GM18867 (cell line): ENCODE results near the gene PPP2R5E.
"Not testable (repeated sequence)": the region's sequence is repeated elsewhere in the genome, so short reads cannot be mapped to it uniquely, and the experiment has no call there.

Source experiments
- ATAC-seq: cut with Tn5 transposase; IDR thresholded peaks from one replicate; pipeline ENCODE4 v1.9.1; 2021; ENCODE audit warnings: mild to moderate bottlenecking, moderate library complexity; ENCODE audit not compliant: unreplicated experiment

PPP2R5E gene

DNA sequence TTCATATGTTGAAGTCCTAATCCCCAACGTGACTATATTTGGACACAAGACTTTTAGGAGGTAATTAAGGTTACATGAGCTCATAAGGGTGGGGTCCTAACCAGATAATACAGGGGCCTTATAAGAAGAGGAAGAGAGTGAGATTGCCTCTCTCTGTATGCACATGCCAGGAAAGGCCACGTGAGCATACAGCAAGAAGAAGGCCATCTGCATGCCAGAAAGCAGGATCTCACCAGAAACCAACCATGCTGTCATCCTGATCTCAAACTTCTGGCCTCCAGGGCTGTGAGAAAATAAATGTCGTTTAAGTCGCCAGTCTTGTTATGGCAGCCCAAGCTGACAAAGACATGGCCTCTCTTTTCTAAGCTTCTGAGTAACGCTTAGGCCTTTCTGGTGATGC lies 155.5 kb downstream of the PPP2R5E start:
- no peak for ATAC-seq

DNA sequence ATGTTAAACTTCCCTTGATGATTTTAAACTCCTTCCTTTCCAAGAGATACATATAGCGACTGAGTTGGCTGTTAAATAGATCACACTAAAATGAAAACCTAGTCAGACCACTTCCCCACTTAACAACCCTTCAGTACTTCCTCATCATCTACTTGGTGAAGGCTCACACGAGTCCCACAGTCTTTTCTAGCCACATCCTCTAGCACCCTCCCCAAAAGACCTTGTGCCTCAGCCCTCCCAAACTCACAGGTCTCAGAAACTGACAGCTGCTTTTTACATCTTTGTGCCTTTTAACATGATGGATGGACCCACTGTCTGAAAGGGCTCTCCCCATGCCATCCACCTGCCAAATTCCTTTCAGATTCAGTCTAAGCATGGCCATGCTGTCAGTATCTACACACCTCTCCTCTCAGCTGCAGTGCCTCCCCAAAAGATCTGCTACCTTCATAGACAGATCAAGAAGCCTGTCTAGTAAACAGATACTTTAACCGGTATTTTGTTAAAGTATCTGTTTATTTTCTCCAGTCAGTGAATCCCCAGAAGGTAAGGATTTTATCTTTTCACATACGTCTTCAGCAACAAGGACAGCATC lies 159.3 kb downstream of the PPP2R5E start:
- peak; percentile 97 for ATAC-seq

DNA sequence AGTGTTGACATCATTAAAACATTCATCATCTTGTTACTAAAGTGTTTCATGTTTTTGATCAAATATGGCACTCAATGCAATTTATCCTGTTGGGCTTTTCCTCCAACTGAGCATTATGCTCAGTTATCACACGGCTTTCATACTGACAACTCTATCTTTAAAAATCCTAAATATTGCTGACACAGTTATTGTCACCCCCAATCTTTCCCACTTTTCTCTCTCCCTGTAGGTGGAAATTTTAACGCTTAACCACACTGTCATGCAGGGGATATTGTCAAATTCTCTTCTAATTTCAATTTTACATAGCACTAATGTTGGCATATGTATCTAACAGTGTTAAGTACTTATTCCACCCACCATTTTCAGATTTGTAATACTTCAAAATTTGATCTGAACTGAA lies 164.7 kb downstream of the PPP2R5E start:
- no peak for ATAC-seq

DNA sequence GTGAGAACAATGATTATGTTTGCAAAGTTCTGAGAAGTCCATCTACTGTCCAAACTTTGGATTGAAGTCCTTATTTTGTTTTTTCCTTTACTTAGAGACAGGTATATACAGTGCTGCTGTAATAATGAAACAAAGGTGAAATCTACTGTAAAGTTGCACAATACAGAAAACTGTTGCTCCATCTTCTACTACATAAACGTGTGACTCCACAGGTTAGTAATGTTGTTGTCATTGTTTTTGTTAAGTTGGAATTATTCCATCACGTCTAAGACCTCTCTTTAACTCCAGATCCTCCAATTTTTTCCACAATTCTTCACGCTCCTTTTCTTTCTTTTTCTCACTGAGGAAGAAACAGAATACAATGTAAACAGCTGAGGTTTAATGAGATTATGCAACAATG lies 167.4 kb downstream of the PPP2R5E start:
- no peak for ATAC-seq

DNA sequence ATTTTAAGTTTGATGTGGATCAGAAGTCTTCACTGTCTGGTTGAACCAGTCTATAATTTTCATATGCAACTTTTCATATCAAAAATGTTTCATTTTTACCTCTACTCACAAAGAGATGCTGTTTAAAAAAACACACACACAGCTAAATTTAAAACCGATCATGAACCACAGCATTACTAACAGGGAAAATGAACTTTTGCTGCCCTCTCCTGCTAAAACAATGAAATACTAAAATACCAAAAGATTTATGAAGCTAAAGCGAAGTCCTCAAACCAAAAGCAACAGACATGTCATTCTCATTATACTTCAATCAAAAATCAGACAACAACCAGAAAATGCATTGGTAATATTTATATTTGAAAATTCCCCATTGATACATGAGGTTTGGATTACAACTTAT lies 171.6 kb downstream of the PPP2R5E start:
- ATAC-seq = not testable (repeated sequence)

DNA sequence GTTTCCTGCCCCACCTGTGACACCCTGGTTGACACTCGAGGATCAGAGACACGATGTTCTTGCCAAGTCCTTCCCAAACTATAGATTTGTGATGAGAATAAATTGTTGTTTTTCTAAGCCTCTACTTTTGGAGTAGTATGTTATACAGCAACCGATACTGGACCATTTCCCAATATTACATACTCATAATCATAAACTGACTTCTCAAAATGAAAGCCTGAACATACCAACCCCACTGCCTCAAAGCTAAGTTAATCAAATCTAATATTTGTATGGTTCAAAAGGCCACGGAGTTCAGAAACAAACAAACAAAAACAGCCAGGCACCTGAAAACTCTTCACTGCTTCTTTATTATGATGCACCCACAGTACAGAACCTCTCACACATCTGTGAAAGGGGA lies 172.1 kb downstream of the PPP2R5E start:
- ATAC-seq = no peak

DNA sequence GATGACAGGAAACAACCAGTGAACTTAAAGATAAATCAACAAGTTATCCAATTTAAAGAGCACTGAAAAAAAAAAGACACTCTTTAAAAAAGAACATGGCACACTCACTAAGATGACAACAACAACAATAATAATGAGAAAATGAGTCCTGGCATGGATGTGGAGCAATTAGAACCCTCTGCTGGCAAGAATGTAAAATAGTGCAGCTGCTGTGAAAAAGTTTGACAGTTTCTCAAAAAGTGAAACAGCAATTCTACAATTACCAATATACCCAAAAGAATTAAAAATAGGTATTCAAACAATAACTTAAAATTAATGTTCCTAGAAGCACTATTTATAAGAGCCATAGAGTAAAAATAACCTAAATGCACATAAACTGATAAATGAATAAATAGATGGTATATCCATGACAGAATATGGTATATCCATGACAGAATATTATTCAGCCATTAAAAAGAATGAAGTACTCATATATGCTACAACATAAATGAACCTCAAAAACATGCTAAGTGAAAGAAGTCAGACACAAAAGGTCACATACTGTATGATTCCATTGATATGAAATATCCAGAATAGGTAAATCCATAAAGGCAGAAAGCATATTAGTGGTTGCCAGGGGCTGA lies 175.3 kb downstream of the PPP2R5E start:
- ATAC-seq = no peak

DNA sequence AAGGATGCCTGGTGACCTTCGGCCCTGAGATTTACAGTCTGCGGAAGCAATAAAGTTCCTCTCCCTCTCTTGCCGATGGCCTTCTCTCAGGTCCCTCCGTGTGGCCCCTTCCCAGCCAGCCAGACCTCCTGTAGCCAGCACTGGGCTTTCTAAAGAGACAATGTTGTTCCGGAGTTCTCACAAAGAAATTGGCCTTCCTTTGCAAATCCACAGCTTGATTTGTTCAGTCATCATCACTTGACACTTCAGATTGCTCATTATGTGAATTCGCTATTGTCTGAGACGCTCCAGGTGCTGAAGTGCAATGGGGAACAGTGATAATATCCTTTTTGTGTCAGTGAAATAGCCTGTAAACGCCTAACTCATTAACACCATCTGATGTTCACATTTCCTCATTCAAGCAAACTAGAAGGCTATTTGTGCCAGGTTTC lies 180.8 kb downstream of the PPP2R5E start:
- ATAC-seq = no peak

DNA sequence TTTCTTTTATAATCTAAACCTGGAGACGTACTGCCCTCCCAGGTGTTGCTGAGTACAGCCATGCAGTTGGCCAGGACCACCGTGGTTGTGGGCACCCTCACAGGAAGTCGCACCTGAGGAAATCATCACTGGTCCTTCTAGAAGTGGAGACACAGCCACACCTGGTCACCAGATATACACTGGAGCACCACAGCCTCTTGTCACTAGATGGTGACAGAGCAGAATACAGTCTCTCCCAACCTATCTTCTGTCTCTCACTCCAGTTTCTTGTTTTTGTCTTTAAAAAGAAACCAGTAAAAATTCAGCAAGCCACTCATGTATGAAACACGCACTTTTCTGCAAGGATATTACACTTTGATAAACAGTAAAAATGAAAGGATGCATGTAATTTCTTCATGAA lies 181.4 kb downstream of the PPP2R5E start:
- ATAC-seq = no peak

DNA sequence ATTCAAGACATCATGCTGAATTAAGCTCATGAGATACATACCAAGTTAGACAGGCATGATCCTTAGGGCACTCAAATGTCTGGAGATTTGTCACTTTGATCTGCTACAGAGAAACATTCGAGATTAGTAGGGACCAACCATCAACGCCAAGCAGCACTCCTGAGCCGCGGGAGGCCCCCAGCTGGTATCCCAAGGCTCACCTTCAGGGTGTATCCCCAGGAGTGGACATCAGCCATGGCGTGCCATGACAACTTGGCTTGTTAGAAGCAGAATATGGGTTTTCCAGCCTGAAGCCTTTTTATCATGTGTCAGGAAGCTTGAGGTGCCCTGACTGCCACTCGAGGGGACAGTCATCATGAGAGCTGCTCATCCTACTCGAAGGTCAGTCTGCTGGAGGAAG lies 185.3 kb downstream of the PPP2R5E start:
- no peak for ATAC-seq

DNA sequence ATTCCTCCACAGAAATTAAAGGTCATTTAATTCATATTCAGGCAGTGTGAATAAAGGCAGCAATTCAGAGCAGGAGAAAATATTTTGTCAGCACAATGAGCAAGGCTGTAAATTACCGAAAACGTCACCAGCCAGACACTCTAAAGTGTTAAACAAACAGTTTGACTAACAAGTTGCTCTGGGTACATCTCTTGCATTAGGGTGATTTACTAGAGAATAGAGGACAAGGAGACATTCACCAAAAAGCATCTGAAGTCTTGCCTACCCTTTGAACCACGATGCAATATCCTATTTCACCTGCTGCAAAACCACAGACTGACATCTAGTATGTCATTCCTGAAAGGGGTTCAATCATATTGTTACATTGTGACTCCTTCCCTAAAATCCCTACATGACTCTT lies 197.4 kb downstream of the PPP2R5E start:
- no peak for ATAC-seq

DNA sequence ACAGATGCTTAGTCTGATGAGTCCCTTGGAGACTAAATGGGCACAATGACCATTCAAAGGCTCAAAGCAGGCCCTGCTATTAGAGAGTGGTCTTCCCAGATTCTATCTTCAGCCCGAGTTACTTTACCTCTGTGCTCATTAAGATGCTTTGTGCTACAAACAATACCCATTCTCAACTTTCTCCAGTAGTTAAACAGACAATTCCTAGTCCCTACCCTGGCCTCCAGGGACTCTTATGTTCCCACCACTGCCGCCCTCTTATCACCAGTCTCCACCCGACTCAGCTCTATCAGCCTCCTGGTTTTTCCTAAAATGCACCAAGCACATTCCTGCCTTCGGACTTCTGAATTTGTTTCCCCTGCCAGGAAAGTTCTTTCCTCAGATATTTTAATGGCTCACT lies 198.8 kb downstream of the PPP2R5E start:
- ATAC-seq = no peak

DNA sequence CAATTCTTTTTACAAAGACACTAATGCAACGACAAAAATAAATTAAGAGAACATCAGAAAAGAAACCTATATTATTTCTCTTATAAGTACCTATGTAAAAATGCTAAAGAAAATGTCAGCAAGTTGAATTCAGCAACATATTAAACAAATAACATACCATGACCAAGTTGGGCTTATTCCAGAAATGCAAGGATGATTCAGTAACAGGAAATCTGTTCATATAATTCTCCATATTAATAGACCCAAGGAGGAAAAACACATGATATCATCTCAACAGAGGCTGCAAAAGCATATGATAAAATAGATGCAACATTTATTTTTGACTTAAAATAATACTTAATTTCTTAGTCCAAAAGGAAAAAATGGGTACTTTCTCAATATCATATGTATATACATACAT lies 199.3 kb downstream of the PPP2R5E start:
- no peak for ATAC-seq

DNA sequence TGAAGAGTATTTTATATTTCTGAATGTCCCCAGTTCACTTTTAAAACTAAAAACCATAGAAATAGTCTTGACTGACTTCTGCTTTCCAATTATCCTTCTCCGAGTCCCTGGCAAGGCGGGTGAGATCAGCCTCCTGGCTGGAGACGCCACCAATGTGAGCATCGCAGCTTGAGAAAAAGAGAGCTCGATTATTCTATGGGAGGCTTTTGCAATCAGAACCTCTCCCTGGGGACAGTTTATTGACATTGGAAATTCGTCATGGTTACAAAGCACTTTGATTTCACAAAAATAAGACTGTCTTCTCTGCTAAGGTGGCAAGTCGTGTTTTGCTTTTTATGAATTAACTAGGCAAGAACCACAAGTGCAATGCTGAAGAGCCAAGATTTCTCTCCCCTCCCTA lies 200.8 kb downstream of the PPP2R5E start:
- ATAC-seq = no peak

DNA sequence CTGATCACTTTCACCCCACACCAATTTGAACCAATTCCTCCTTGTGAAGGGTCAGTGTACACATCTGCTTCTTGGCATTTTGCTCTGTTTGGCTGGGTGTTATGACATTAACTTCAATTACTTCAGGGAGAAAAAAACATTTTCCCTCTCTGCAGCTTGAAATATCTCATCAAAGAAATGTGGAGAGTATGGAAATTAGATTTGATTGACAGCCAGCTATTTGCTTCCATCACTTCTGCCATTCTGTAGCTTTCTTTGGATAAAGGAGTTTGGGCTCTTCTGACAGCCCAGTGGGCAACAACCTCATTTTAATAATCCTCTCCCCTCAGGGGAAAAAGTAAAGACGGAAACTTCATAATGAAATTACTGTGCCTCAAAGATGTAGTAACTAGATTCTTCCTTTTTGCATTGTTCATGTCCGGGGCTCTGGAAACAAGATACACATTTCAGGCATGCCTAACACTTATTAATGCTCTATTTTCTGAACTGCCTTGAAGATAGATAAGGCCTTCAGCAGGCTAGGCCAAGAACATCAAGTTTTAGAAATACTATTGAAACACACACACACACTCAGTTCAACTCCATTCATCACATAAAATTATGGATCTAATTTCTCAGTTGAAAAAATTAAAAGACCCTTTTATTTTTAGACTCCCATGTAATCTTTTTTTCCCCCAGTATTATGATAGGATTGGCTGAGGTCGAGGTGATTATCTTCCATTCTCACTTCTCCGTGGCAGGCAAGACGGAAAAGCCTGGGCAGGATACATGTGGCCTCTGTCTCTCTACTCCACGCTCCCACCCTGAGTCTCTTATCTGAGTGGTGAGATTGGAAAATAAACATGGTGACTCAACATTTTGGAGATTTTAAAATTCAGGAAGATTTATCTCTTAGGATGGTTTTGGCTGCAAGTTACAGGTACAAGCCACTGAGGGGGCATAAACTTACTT lies 214.1 kb downstream of the PPP2R5E start:
- ATAC-seq = no peak

DNA sequence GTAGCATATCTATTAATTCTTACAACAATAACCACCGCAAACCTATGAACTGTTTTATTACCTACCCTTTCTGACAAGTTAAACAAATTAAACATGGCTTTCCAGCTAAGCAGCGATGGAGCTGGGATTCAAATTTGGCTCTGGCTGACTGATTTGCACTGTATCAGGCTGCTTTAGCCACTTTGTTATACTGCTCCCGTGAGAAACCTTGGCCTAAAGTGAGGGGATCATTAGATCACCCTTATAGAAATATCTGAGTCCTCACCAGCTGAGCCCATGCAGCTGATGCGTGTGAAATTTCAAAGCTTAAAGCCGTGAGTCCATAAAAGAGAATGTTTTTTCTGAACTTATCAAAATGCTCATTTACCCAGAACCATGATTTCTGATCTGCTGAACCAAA lies 216.3 kb downstream of the PPP2R5E start:
- no peak for ATAC-seq

DNA sequence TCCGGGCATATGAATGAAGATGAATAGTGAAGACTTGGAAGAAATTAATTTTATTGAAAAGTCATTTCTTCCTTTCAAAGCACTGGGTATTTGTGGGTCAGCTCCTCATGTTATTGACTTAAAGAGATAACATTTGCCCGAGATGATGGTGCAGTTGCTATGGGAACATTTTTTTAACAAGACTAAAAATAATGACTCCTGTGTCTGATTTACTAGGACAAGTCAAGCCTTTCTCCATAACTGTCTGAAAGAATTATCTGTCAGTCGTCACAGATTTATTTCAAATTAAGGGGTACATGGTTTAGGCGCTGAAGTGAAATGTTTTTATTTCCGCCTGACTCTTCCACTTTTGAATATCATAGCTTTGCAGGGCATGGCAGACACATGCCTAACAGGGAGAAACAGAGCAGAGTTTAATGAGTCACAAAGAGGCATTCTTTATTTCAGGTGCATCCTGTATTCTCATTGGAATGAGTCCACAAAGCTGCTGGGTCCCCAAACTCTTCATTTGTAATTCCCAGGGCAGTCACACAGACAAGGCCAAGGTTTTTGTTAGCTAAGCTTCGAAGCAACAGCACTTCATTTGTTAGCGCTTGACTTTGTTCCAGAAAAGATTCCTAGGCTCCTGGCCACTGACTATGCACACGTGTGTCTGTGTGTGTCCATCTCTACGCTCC lies 220.1 kb downstream of the PPP2R5E start:
- no peak for ATAC-seq

DNA sequence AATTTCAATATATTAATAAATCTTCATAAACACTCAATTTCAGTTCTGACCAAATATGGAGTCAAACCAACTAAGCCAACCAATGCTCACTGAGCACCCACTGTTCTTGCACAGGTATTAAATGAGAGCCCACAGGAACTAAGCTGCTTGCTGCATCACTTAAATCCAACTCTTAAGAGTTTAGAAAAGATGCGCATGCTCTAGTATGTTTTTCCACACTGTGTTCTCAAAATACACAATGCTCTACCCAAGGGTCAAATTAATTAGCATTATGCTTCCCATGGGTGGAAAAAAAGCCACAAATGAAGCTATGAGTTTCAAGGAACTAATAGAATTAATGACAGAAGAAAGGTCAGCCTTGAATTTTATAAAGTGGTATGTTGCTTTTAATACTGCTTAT lies 220.7 kb downstream of the PPP2R5E start:
- ATAC-seq = no peak
